Astrocyte of the cerebellum (primary cell): ENCODE measurements around the gene ANXA9.
A peak's percentile ranks its signal among the peaks of the same experiment; 100 is the strongest.

Source experiments
- DNase-seq: peaks from one replicate; pipeline ENCODE4 v3.0.0-alpha.2; 2011; ENCODE audit warnings: low read depth
- H3K4me3 ChIP-seq: 2 replicates; pipeline ENCODE4 v1.5.1; 2011; ENCODE audit warnings: mild to moderate bottlenecking, low read depth, low read length, moderate library complexity
- in situ Hi-C: cut with HindIII; loops from 2 replicates; pipeline ENCODE4 v1.10.0; 2017; ENCODE audit warnings: low sequenced_read_pairs
- TF ChIP-seq, protein P1 (sequence below): IDR thresholded peaks from 2 replicates; pipeline ENCODE4 v1.5.1; 2012; ENCODE audit warnings: low read length, low read depth, moderate library complexity, mild to moderate bottlenecking; ENCODE audit errors: missing control alignments

ANXA9 gene

DNA sequence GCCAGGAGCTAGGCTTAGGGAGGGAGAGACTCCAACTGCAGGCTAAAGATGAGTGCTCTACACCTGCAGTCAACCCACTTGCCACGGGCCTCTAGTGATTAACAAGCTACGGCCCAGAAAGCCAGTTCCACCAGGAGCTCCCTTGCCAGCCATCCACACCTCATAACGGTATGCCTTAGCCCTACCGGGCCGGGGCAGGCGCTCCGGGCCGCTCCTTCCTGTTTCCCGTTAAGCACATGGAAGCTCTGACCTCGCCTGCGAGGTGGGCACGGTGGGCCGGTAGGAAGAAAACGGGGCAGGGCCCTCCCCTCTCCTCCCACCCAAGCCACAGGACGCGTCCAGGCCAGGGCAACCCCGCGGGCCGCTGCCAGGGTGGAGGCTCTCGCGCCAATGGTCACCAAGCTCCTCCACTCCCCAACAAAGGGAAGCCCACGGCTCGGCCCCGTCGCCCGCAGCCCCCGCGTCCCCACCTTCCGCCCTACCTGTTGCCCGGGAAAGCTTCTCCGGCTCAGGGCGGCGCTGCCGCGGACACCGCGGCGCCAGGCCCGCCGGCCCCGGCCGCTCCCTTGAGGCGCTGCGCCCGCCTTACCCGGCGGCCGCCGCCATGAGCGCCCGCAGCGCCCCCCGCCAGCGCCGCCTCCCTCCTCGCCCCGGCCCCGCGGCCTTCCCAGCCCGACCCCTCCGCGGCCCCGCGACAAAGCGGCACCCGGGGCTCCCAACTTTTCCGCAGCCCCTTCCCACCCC, 8.1 kb upstream of the ANXA9 start:
- DNase-seq, result no peak
- in situ Hi-C loops, result no loop called here
- TF ChIP-seq, protein P1, sequence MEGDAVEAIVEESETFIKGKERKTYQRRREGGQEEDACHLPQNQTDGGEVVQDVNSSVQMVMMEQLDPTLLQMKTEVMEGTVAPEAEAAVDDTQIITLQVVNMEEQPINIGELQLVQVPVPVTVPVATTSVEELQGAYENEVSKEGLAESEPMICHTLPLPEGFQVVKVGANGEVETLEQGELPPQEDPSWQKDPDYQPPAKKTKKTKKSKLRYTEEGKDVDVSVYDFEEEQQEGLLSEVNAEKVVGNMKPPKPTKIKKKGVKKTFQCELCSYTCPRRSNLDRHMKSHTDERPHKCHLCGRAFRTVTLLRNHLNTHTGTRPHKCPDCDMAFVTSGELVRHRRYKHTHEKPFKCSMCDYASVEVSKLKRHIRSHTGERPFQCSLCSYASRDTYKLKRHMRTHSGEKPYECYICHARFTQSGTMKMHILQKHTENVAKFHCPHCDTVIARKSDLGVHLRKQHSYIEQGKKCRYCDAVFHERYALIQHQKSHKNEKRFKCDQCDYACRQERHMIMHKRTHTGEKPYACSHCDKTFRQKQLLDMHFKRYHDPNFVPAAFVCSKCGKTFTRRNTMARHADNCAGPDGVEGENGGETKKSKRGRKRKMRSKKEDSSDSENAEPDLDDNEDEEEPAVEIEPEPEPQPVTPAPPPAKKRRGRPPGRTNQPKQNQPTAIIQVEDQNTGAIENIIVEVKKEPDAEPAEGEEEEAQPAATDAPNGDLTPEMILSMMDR, result no peak
- peak overlapping the region; percentile 80 for H3K4me3 ChIP-seq

DNA sequence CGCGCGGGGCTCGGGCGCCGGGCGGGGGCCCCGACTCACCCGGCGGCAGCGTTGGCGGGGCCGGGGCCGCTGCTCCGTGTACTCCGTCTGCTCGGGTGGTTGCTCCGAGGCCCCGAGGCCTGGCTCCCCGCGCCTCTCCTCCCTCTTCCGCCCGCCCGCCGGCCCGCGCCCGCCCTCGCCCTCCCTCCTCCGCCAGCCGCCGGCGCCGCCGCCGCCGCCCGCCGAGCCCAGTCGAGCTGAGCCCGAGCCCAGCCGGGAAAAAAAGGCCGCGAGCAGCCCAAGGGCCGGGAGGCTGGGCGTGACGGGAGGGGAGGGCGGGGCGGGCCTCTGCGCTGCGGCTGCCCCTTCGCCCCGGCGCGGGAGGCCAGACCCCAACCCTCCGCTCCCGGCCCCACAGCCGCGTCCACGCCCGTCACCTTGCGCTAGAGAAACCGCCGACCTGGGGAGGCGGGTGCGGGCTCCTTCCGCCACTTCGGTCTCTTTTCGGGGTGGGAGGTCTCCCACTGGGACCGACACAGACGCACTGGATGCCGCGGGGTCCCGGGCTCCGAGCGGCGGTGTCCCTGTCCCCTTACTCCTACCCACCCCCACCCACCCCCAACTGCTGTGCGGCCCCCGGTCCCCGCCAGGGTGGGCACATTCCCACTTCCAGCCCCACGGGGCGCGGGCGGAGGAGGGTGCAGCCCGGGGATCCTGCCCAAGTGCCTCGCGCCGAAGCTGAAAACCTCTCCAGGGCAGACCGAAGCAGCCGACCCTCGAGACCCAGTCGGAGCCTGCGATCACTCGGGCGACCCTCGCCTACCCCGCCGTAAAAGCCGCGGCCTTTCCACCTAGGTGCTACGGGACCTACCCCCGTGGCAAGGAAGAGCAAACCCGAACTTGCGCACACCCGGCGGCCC, 7.3 kb upstream of the ANXA9 start, which contains the start of gene CERS2:
Gene CERS2, minus strand, starts transcription at position 256 of the 899 bp plus-strand sequence. CDS start 5,745 bp downstream, outside the sequence.
- peak within 1 kb of the TSS; percentile 80 for H3K4me3 ChIP-seq
- in situ Hi-C loops, result no loop called here
- DNase-seq, result peak; percentile 55
- TF ChIP-seq, protein P1, result no peak

DNA sequence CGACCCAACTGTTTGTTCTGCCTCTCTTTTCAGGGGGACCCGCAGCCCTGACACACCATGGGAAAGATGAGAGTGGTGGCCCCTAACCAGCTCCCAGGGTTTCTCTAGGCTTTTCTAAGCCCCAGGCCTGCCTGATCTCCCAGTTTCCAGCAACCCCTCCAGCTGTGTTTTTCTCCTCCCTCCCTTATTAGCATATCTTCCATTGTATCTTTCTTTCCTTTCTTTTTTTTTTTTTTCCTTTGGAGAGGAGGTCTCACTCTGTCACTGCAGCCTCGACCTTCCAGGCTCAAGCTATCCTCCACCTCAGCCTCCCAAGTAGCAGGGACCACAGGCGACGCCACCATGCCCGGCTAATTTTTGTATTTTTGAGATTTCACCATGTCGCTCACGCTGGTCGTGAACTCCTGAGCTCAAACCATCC, 5.7 kb upstream of the ANXA9 start:
- in situ Hi-C loops, result no loop called here
- H3K4me3 ChIP-seq, result no peak overlapping the region
- TF ChIP-seq, protein P1, result no peak
- no peak for DNase-seq

DNA sequence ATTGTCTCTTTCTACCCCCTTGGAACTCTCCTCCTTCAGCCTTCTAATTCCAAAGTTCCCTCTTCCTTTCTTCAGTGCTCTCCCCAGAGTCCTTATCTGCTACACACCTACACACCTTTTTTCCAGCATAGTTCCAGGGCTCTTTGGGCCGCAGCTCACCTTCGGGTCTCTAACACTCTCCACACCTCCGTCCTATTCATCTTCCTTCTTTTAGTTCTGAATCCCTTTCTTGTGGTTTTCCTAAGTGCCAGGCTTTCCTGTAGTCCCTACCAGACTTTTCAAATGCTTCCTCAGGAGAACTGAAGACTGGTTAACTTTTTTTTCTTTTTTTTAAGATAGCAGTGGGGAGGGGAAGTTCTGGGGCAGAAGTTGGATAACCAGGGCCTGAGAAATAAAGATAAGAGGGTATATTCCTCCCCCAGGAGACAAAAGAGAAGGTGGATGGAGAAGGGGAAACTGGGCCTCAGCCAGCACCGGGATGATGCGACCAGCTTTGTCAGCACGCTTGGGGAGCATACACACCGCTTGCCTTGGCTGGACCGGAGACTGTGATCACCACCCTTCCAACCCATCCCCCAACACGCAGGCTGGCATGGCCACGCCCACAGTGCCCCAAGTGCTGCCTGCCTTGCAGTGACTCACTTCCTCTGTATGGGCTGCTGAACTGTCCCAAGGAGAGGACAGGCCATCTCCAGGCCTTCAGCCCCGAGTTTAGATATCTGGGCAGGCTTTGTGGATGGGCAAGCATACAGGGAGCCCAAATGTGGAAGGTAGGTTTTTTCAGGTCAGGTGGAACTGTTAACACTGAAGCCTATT, 5.0 kb upstream of the ANXA9 start:
- in situ Hi-C loops, result no loop called here
- TF ChIP-seq, protein P1, result no peak
- no peak for DNase-seq
- H3K4me3 ChIP-seq, result no peak overlapping the region

DNA sequence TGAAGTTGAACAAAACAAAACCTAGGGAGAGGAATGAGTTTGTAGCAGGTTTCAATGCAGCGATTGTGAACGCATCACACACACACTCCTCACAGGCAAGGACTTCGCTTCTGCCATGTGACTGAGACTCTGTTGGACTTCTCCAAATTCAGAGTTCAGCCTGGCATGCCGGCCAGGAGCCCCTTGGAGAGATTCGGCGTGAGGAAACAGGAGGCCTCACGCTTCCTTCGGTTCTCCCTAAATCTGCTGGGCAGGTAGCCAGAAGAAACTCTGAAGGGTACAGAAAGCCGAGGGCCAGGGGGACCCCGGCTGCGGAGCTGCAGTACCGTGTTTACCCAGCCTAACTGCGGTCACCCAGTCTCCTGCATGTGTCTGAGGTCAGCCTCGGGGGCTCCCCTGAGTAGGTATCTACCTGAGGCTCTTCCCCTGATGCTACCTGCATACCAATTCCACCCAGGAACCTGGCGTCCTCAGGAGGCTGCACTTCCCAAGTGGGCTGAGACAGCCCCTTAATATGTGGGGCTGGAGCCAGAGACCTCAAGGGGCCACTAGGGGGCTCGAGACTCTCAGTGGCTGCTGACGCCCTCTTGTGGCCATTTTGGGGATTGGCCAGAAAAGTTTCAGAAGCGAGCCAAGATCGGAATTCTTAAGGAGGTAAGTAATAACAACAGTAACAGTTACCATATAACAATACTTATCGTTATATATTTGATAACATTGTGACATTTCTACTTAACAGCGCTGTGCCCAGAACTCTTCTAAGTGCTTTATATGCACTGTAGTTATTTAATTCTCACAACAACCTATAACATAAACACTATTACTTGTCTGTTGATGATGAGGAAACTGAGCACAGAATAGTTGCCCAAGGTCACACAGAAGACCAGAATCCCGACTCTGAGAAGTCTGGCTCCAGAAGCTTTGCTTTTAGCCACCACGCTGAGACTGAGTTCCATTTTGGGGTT, 2.7 kb upstream of the ANXA9 start:
- in situ Hi-C loops, result no loop called here
- TF ChIP-seq, protein P1, result peak; percentile 100

More for the DNA sequence above, 2.7 kb upstream of the ANXA9 start:
- H3K4me3 ChIP-seq, result no peak overlapping the region
- DNase-seq, result peak; percentile 91
